GM19099 (cell line): ENCODE data around the gene LRRFIP1.

ENCODE experiments used
- POLR2A ChIP-seq: IDR thresholded peaks from 3 replicates; pipeline ENCODE4 v1.6.1; 2011; ENCODE audit warnings: low read depth; ENCODE audit not compliant: insufficient read length; ENCODE audit errors: extremely low read depth

LRRFIP1 gene

GRCh38 chr2:237625777-237626176, 1.6 kb upstream of the LRRFIP1 start:
- no peak for TF ChIP-seq POLR2A

- TF ChIP-seq POLR2A, result no peak
These were observed 460 bp upstream of the LRRFIP1 start for GRCh38 chr2:237626813-237627440.

GRCh38 chr2:237628247-237629187, 1.1 kb downstream of the LRRFIP1 start:
- TF ChIP-seq POLR2A, result no peak

DNA sequence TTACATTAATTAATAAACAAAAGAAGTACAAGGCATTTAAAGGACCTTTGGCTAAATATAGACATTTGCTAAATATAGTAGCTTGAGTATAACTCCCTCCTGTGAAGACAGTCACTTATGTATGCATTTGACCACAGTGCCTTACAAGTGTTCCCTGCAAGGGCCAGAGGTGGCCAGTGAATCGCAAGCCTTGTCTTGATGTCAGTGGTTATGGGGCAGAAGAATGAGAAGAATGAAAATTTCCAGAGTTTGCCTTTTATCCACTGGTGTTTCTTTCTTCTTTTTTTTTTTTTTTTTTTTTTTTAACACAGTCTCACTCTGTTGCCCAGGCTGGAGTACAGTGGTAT, 1.8 kb downstream of the LRRFIP1 start:
- no peak for TF ChIP-seq POLR2A

DNA sequence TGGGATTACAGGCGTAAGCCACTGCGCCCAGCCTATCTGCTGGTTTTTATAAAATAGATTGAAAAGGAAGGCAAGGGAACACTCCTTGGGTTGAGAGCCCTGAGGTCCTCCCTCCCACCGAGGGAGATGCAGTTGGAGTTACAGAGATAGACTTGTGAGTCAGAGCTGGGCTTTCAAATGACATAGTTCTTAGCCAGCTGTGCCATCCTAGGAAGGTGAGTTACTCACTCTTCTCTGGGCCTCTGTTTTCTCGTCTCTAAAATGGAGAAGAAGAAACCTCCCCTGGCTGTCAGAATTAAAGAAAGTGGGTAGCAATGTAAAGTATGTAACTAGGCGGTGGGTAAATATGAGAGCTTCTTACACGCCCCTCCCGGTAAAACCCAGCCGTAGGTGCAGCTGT, 2.4 kb downstream of the LRRFIP1 start:
- TF ChIP-seq POLR2A, result no peak

DNA sequence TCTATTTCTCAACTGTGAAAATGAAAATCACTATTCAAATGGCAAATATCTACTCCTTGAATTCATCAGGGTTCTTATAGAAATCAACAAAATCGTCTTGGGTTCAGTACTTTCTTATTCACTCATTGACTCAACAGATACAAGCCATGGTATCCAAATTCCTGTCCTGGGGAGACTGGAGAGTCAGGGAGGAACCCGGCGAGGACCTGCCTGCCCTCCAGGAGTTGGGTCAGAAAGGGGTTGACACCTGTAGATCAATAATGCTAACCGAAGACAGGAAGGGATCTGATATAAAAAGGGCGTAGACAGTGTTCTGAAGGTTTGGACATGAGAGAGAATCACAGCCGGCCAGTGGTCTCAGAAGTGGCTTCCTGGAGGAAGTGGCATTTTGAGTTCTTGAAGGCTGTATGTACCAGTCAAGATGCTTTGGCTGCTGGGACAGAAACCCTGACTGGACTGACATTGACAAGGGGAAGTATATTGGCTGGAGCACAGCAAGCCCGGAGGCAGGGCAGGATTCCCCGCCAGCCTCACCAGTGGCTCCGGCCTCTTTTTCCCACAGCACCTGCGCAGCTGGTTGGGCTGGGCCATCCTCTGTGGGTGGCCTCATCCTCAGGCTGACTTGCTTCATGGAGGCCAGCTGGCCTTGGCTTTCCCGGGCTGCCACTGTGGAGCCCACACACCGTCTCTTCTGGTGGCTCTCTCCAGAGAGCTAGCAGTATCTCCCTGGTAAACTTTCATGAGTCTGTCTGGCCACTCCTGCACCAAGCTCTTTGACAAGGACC, 3.0 kb downstream of the LRRFIP1 start:
- no peak for TF ChIP-seq POLR2A

GRCh38 chr2:237631007-237631785, 3.8 kb downstream of the LRRFIP1 start:
- TF ChIP-seq POLR2A, result no peak

DNA sequence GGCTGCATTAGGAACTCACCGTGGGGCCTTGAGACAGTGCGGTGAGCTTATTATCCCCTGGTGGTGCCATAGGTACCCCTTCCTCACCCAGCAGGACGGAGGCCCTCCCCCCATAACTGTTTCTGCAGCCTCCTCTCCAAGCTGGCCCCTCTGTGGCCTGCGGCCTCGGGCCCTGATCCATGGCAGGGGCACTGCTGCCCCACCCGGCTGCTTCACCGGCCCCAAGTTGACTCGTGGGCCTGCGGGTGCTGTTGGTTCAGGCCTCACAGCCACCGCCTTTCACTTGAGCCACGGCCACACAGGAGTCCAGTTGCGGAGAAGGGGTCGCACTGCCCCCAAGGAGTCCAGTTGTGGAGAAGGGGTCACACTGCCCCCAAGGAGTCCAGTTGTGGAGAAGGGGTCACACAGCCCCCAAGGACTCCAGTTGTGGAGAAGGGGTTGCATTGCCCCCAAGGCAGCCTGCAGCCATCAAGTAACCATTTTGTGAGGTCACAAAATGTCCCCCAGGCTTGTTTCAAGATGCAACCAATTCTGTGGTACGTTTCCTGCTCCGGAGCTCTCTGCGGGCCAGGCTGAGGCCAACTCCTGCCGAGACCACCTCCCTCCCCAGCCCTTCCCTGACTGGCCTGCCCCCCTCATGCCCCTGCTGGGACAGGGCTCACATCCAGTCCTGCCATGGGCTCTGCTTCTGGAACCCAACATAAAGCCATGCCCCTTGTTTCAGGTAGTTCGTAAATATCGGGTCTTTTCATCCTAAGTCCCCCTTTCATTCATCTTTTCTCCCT, 4.6 kb downstream of the LRRFIP1 start:
- TF ChIP-seq POLR2A, result no peak

GRCh38 chr2:237633061-237633561, 5.7 kb downstream of the LRRFIP1 start:
- no peak for TF ChIP-seq POLR2A

DNA sequence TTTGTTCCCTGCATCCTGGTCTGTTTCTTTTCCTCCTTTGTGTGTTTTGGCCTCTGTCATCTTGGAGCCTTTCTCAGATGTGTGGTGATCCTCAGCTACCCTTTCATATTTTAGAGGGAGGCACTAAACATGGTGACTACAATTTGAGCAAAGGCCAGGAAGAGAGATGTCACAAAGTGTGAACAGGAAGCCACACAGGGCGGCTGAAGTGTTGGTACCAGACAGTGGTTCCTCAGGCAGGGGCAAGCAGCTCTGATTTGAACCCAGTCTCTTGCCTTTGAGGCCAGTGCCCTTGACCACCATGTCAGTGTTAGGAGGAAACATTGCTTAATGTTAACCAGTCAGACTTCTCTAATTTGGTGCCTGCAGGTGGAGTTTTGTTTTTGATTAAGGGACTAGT, 9.2 kb downstream of the LRRFIP1 start:
- TF ChIP-seq POLR2A, result no peak

- TF ChIP-seq POLR2A, result no peak
These were observed 10.2 kb downstream of the LRRFIP1 start for GRCh38 chr2:237637429-237638135.

GRCh38 chr2:237638176-237638575, 10.8 kb downstream of the LRRFIP1 start:
- TF ChIP-seq POLR2A, result no peak
